ACC112 (cell line): Measurements from ENCODE around the gene EARS2.
"Not testable (repeated sequence)": the region's sequence is repeated elsewhere in the genome, so short reads cannot be mapped to it uniquely, and the experiment has no call there.

ENCODE experiments used
- H2AFZ ChIP-seq: fragments of 200-600 bp; sonication (generic); one replicate; pipeline ENCODE4 v1.6.0; 2017; ENCODE audit warnings: antibody characterized with exemption, low read length; ENCODE audit not compliant: unreplicated experiment
- H3K27ac ChIP-seq: fragments of 200-600 bp; sonication (generic); 2 replicates; pipeline ENCODE4 v1.5.1; 2014; ENCODE audit warnings: low read depth, mild to moderate bottlenecking, antibody characterized with exemption, low read length, moderate library complexity
- H3K27me3 ChIP-seq: fragments of 200-600 bp; sonication (generic); 2 replicates; pipeline ENCODE4 v1.6.1; 2014; ENCODE audit warnings: mild to moderate bottlenecking, antibody characterized with exemption, low read length, moderate library complexity, mixed read lengths; ENCODE audit not compliant: insufficient read depth
- H3K36me3 ChIP-seq: fragments of 200-600 bp; sonication (generic); 2 replicates; pipeline ENCODE4 v1.6.1; 2016; ENCODE audit warnings: mild to moderate bottlenecking, antibody characterized with exemption, low read length, moderate library complexity, mixed read lengths; ENCODE audit not compliant: insufficient read depth
- H3K4me1 ChIP-seq: fragments of 200-600 bp; sonication (generic); one replicate; pipeline ENCODE4 v1.6.1; 2016; ENCODE audit warnings: low read length, mixed read lengths; ENCODE audit not compliant: insufficient read depth, unreplicated experiment, control insufficient read depth
- H3K4me3 ChIP-seq: fragments of 200-600 bp; sonication (generic); 2 replicates; pipeline ENCODE4 v1.5.1; 2014; ENCODE audit warnings: mild to moderate bottlenecking, low read depth, low read length
- H3K79me2 ChIP-seq: fragments of 200-600 bp; sonication (generic); one replicate; pipeline ENCODE4 v1.6.0; 2016; ENCODE audit warnings: low read length; ENCODE audit not compliant: control insufficient read depth, unreplicated experiment, insufficient read depth

The EARS2 gene

GRCh38 chr16:23540817-23541178 lies 16.4 kb downstream of the EARS2 start:
- H3K36me3 ChIP-seq, H2AFZ ChIP-seq, H3K4me3 ChIP-seq, H3K27me3 ChIP-seq, H3K79me2 ChIP-seq, H3K27ac ChIP-seq: not testable (repeated sequence)
- peaks cover 17% of the 10 kb centered on the region for H3K4me1 ChIP-seq

GRCh38 chr16:23539984-23540816 lies 16.9 kb downstream of the EARS2 start:
- H3K36me3 ChIP-seq, result peaks cover 3% of the 10 kb centered on the region; the same call in 1 of the 2 replicates
- H2AFZ ChIP-seq, result no peak overlapping the region
- H3K4me1 ChIP-seq, result peaks cover 18% of the 10 kb centered on the region
- H3K27ac ChIP-seq, result no peak overlapping the region
- no peak overlapping the region for H3K4me3 ChIP-seq
- no peaks in the 10 kb centered on the region for H3K27me3 ChIP-seq
- H3K79me2 ChIP-seq, result no peaks in the 10 kb centered on the region

DNA sequence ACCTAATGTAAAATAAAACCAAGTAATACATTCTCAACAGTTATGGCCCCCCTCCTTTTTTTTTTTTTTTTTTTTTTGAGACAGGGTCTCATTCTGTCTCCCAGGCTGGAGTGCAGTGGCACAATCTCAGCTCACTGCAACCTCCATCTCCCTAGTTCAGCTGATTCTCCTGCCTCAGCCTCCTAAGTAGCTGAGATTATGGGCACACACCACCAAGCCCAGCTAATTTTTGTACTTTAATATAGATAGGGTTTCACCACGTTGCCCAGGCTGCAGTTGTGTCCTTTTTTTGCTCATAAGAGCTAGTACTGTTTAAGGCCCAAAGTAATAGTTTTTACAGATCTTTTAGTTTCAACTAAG lies 18.3 kb downstream of the EARS2 start:
- peaks cover 18% of the 10 kb centered on the region for H3K4me1 ChIP-seq
- H2AFZ ChIP-seq, result no peak overlapping the region
- H3K4me3 ChIP-seq, result no peak overlapping the region
- H3K79me2 ChIP-seq, result no peaks in the 10 kb centered on the region
- H3K36me3 ChIP-seq, result peaks cover 8% of the 10 kb centered on the region; the same call in 1 of the 2 replicates
- H3K27me3 ChIP-seq, result no peaks in the 10 kb centered on the region
- H3K27ac ChIP-seq, result peak overlapping the region; percentile 54

GRCh38 chr16:23537390-23537789 lies 19.8 kb downstream of the EARS2 start:
- no peaks in the 10 kb centered on the region for H3K27me3 ChIP-seq
- peaks cover 8% of the 10 kb centered on the region; the same call in 1 of the 2 replicates for H3K36me3 ChIP-seq
- H3K27ac ChIP-seq, result no peak overlapping the region
- no peak overlapping the region for H3K4me3 ChIP-seq
- no peak overlapping the region for H2AFZ ChIP-seq
- no peaks in the 10 kb centered on the region for H3K79me2 ChIP-seq
- H3K4me1 ChIP-seq, result peaks cover 18% of the 10 kb centered on the region

GRCh38 chr16:23535901-23536300 lies 21.2 kb downstream of the EARS2 start:
- H3K36me3 ChIP-seq, result peaks cover 5% of the 10 kb centered on the region; the same call in 1 of the 2 replicates

GRCh38 chr16:23534868-23535860 lies 22.0 kb downstream of the EARS2 start:
- peaks cover 5% of the 10 kb centered on the region; the same call in 1 of the 2 replicates for H3K36me3 ChIP-seq
- peaks cover 18% of the 10 kb centered on the region for H3K4me1 ChIP-seq
- H3K27me3 ChIP-seq, result no peaks in the 10 kb centered on the region
- H3K27ac ChIP-seq, result no peak overlapping the region
- H3K79me2 ChIP-seq, result no peaks in the 10 kb centered on the region
- no peak overlapping the region for H3K4me3 ChIP-seq
- H2AFZ ChIP-seq, result no peak overlapping the region

More at GRCh38 chr16:23535901-23536300, 21.2 kb downstream of the EARS2 start:
- no peak overlapping the region for H3K4me3 ChIP-seq
- H3K27ac ChIP-seq, result no peak overlapping the region
- no peak overlapping the region for H2AFZ ChIP-seq
- no peaks in the 10 kb centered on the region for H3K27me3 ChIP-seq
- H3K4me1 ChIP-seq, result peaks cover 18% of the 10 kb centered on the region
- no peaks in the 10 kb centered on the region for H3K79me2 ChIP-seq

DNA sequence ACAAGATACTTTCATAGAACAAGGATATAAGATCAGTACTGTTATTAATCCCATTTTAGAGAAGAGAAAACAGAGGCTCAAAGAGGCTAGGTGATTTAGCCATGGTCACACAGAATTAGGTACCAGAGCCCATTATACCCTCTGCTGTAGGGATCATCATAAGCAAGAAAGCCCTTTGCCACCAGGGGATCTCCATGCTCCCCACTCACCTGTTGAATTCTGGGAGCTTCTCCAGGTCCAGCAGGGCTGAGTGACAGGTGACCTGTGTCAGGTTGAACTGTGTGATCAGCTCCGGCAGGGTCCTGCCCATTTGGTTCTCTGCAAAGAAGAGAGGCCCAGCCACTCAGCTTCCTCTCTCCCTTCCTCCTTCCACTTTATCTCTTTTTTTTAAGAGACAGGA lies 24.7 kb downstream of the EARS2 start:
- H3K36me3 ChIP-seq, result peaks cover 5% of the 10 kb centered on the region; the same call in 1 of the 2 replicates

DNA sequence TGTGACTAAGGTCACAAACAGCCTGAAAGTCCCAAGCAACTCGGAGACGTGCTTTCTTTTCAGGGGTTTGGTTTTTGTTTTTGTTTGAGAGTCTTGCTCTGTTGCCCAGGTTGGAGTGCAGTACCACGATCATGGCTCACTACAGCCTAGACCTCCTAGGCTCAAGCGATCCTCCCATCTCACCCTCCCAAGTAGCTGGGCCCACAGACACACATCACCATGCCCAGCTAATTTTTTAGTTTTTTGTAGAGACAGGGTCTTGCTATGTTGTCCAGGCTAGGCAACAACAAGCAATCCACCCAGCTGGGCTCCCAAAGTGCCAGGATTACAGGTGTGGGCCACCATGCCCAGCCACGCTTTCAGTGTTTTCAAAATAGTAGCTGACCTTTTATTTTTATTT lies 27.1 kb downstream of the EARS2 start:
- H3K79me2 ChIP-seq, result no peaks in the 10 kb centered on the region
- no peak overlapping the region for H2AFZ ChIP-seq
- peaks cover 5% of the 10 kb centered on the region; the same call in 1 of the 2 replicates for H3K36me3 ChIP-seq
- no peak overlapping the region for H3K27ac ChIP-seq
- no peak overlapping the region for H3K4me3 ChIP-seq
- H3K27me3 ChIP-seq, result no peaks in the 10 kb centered on the region
- no peaks in the 10 kb centered on the region for H3K4me1 ChIP-seq

More for the DNA sequence above, 24.7 kb downstream of the EARS2 start:
- peaks cover 7% of the 10 kb centered on the region for H3K4me1 ChIP-seq
- H2AFZ ChIP-seq, result no peak overlapping the region
- no peak overlapping the region for H3K4me3 ChIP-seq
- no peak overlapping the region for H3K27ac ChIP-seq
- H3K27me3 ChIP-seq, result no peaks in the 10 kb centered on the region
- H3K79me2 ChIP-seq, result no peaks in the 10 kb centered on the region

- Histone ChIP-seq H3K4me1 (no peaks in the 10 kb centered on the region), H3K27me3 (no peaks in the 10 kb centered on the region), H3K4me3 (no peak overlapping the region), H2AFZ (no peak overlapping the region), H3K79me2 (no peaks in the 10 kb centered on the region), H3K27ac (no peak overlapping the region), H3K36me3 (no peaks in the 10 kb centered on the region; the same call in 1 of the 2 replicates)
Measured at GRCh38 chr16:23528644-23529310, 28.4 kb downstream of the EARS2 start.

DNA sequence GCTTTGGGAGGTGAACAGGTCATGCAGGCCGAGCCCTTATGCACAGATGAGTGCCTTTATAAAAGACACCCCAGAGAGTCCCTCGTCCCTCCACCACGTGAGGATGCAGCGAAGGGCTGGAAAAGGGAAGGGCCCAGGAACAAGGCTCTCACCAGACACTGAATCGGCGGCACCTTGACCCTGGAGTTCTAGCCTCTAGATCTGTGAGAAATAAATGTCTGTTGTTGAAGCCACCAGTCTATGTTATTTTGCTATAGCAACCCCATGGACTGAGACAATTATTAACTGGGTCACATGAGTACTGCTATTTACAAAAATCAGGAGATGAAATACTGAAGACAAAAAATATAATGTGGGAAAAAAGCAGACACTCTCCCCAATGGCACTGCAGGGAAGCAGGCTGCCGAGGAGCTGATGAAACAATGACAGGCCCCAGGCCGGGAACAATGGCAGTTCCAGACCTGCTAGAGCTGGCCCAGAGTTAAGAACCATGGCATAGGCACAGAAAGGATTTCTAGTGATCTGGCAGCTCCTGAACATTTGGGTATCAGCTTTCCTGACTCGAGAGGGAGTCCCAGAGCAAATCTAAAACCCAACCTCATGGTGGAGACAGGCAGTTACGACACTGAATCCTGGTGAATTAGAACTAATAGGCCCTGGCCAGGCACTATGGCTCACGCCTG lies 29.0 kb downstream of the EARS2 start:
- Histone ChIP-seq H3K79me2 (no peaks in the 10 kb centered on the region), H3K4me3 (no peak overlapping the region), H3K4me1 (no peaks in the 10 kb centered on the region), H3K36me3 (peaks cover 1% of the 10 kb centered on the region), H2AFZ (no peak overlapping the region), H3K27ac (no peak overlapping the region), H3K27me3 (no peaks in the 10 kb centered on the region)
